ENCODE measurements around the gene NPTXR. TPM values are rescaled to one million over a fixed set of nuclear protein-coding genes. Genes with fewer than 3 reads are reported as not detected.

The NPTXR gene
- polyA plus RNA-seq, 1 experiment, result 2.5 TPM

DNA sequence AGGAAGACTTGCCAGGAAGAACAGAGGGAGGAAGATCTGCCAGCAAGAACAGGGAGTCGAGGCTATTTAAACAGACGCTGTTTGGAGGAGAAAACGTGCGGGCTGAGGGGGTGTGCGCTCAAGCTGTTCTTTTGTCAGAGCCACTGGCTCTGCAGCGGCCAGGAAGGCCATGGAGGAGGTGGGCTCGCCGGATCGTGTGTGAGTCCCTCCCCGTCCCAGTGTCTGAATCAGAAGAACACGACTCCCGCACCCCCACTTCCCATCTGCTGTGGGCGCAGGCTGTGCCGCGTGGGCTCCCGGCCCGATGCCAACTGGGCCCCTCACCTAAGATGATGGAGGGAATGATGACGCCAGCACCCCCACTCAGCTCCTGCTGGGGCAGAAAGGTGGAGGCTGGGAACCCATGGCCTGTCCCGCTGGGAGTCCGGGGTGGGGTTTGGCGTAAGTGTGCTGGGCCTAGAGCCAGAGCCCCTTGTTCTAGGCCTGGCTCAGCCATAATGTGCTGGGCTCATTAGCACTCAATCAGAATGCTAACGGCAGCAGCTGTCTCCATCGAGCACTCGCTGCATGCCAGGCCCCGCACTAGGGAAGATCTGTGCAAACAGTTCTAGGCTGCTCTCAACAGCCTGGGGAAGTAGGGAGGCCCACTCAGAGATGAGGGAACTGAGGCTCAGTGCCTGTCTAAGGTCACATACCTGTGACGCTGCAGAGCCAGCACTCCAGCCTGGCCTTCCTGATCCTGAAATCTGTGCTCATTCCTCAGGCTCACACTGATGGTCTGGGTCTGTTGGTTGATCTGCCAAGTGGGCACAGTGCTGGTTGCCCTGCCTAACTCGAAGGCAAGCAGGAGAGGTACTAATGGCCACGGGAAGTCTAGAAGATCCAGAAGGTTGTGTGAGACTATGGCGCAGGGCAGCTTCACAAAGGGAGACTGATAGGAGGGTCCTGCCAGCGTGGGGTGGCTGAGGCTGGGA lies 11.5 kb downstream of the NPTXR start:
- ChIA-PET POLR2A (no interaction called here), CTCF (no interaction called here)
- no peak for TF ChIP-seq CTCF (IDR thresholded peaks at IDR 0.05; ENCODE audit: insufficient read depth, low read depth, low read length)
- Histone ChIP-seq H3K27me3 (ENCODE audit: control insufficient read depth, insufficient read depth, low read length) (no peaks in the 10 kb centered on the region; the same call in 1 of the 2 replicates), H3K36me3 (ENCODE audit: control insufficient read depth, insufficient read depth, low read length) (no peaks in the 10 kb centered on the region), H3K4me3 (ENCODE audit: low read depth, low read length) (no peak overlapping the region)
- no peak for DNase-seq (ENCODE audit: low read depth)

- CTCF ChIA-PET, result no interaction called here
- Histone ChIP-seq H3K36me3 (ENCODE audit: control insufficient read depth, insufficient read depth, low read length) (no peaks in the 10 kb centered on the region), H3K4me3 (ENCODE audit: low read depth, low read length) (no peak overlapping the region), H3K27me3 (ENCODE audit: control insufficient read depth, insufficient read depth, low read length) (peaks cover 2% of the 10 kb centered on the region)
- DNase-seq (ENCODE audit: low read depth), result no peak
- POLR2A ChIA-PET, result no interaction called here
- TF ChIP-seq CTCF (IDR thresholded peaks at IDR 0.05; ENCODE audit: insufficient read depth, low read depth, low read length), result no peak
Observed at GRCh38 chr22:38831166-38831945, 12.5 kb downstream of the NPTXR start.

DNA sequence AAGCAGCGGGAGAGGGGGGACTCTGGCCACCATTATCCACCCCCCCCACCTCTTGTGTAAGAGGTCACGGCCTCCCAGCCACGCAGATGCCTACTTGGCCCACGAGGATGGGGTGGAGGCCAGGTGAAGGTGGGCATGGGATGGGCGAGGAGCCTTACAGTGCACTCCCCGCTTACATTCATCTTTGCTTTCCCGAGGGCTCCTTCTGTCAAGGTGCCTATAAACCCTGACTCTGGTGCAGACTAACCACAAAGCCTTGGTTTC lies 13.1 kb downstream of the NPTXR start:
- no peaks in the 10 kb centered on the region for H3K36me3 ChIP-seq (ENCODE audit: control insufficient read depth, insufficient read depth, low read length)
- POLR2A ChIA-PET, result no interaction called here
- no peak for DNase-seq (ENCODE audit: low read depth)
- H3K27me3 ChIP-seq (ENCODE audit: control insufficient read depth, insufficient read depth, low read length), result peaks cover 2% of the 10 kb centered on the region
- no peak for TF ChIP-seq CTCF (IDR thresholded peaks at IDR 0.05; ENCODE audit: insufficient read depth, low read depth, low read length)
- CTCF ChIA-PET, result no interaction called here
- no peak overlapping the region for H3K4me3 ChIP-seq (ENCODE audit: low read depth, low read length)

DNA sequence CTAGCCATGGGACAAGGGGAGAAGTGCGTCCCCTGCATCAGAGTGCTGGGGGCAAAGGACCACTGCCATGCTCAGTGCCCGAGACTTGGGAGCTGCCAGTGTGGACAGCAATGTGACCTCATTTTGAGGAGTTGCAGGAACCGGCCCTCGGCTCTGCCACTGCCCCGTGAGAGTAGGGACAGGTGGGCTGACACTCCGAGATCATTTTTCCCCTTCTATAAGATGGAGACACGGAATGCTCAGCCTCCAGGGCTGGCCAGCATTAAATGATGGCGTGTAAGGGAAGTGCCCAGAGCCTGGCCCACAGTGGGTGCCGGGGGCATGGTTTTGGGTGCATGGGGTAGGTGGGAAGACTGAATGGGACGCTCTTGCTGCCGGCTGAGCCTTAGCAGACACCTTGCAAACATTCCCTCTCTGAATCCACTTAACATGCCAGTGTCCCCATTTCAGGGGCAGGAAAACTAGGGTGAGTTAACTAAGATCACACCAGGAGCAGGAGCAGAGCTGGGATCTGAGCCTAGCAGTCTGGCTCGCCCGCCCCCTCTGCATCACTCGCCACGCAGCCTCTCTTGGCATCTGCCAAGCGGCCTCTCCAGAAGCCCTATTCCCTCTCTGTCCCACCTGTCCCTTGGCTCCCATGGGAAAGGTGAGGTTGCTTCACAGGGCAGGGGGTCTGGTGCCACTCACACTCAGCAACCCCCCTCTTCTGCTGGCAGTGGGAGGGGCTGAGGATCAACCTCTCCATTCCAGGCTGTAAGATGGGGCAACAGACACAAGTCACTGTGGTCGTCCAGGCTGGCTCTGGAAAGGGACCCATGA lies 13.6 kb downstream of the NPTXR start:
- H3K36me3 ChIP-seq (ENCODE audit: control insufficient read depth, insufficient read depth, low read length), result no peaks in the 10 kb centered on the region
- ChIA-PET CTCF (interaction anchor here (0.6 kb wide), 1 partner anchor 62 kb away, joined by 4 read pairs; no protein-coding TSS in a partner anchor), POLR2A (no interaction called here)
- TF ChIP-seq CTCF (IDR thresholded peaks at IDR 0.05; ENCODE audit: insufficient read depth, low read depth, low read length), result no peak
- H3K27me3 ChIP-seq (ENCODE audit: control insufficient read depth, insufficient read depth, low read length), result peaks cover 2% of the 10 kb centered on the region
- H3K4me3 ChIP-seq (ENCODE audit: low read depth, low read length), result no peak overlapping the region
- DNase-seq (ENCODE audit: low read depth), result no peak

Measured in BJ (cell line).